Body of pancreas (tissue), 4 donors: ENCODE measurements around the gene FOXP1. TPM values are rescaled to one million over a fixed set of nuclear protein-coding genes. Genes with fewer than 3 reads are reported as not detected.

Experiments used
- ATAC-seq: fragments of 150-250 bp; one replicate; pipeline ENCODE4 v1.9.1; 2016
- DNase-seq, 4 donors: peaks; one replicate each; pipeline ENCODE4 v3.0.0-alpha.2; 2019
- H3K27ac ChIP-seq, 4 donors: fragments of 200-600 bp; sonication (generic); 1 replicate in 3 of 4; 2 replicates in 1 of 4; pipeline versions ENCODE4 v1.5.1 to v1.6.1; 2016 to 2019; ENCODE audit warnings: mild to moderate bottlenecking in 1 of 4, mixed read lengths in 1 of 4, moderate library complexity in 1 of 4
- H3K27me3 ChIP-seq, 2 donors: fragments of 200-600 bp; sonication (generic); one replicate each; pipeline ENCODE4 v1.6.0; 2016; ENCODE audit warnings: mild to moderate bottlenecking in 1 of 2
- H3K36me3 ChIP-seq, 2 donors: fragments of 200-600 bp; sonication (generic); replicated peaks in 1 of 2; 2 replicates each; pipeline ENCODE4 v1.5.1; 2016; ENCODE audit warnings: low read depth in 2 of 2; ENCODE audit not compliant: insufficient read depth in 1 of 2
- H3K4me1 ChIP-seq: fragments of 200-600 bp; sonication (generic); one replicate; pipeline ENCODE4 v1.6.0; 2016
- H3K4me3 ChIP-seq, 2 donors: fragments of 200-600 bp; sonication (generic); 1 replicate in 1 of 2; 2 replicates in 1 of 2; pipeline ENCODE4 v1.5.1; 2016 to 2019
- H3K9me3 ChIP-seq, 3 donors: fragments of 200-600 bp; sonication (generic); 1 replicate in 2 of 3; 2 replicates in 1 of 3; pipeline ENCODE4 v1.5.1; 2016
- POLR2A ChIP-seq, 3 donors: fragments of 450-650 bp; IDR thresholded peaks; one replicate each; pipeline ENCODE4 v1.6.1; 2016; ENCODE audit warnings: antibody characterized with exemption in 3 of 3, mild to moderate bottlenecking in 2 of 3
- WGBS, 2 donors: methylation state at CpG; one replicate each; pipeline ENCODE4 v1.1.5; 2017; 5-methylcytosine and 5-hydroxymethylcytosine counted together
- intact Hi-C: fragments of 100-400 bp; cut with DNase I; formaldehyde crosslinking; loops from one replicate; pipeline ENCODE4 v1.15.1; 2023
- total RNA-seq, 2 donors: library from RNA; depleted of rRNA; stranded (reverse); fragments of >200 nt; gene quantifications; one replicate each; pipeline ENCODE4 v1.1.0, GENCODE V29; 2016
- TF ChIP-seq, protein P1 (sequence below), 7 experiments: fragments of 450-650 bp in 4 of 7; fragments of 200-600 bp in 3 of 7; sonication (generic) in 3 of 7; IDR thresholded peaks; one replicate each; pipeline ENCODE4 v1.5.1; 2016 to 2019; ENCODE audit warnings: antibody characterized with exemption in 7 of 7

FOXP1 gene
- total RNA-seq, 2 donors from 2014 or later, result 85.7 to 86.1 TPM

DNA sequence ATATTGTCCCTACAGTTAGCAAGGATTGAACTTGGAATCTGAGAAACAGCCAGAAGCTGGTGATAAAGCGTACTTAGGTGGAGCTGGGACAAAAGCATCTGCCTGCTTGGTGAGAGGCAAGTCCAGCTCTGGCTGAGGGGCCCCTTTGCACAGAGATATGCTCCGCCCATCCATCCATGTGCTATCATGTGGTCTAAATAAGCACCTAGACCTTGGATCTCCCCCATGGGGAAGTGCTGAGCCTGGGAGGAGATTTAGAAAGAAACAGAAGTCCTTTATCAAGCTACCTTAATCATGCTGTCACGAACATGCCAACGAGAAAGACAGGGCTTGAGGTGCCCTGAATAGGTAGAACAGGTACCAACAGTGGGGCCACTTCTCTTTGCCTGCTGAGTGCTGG, 369.5 kb downstream of the FOXP1 start:
- Histone ChIP-seq H3K4me1 (peaks cover 22% of the 10 kb centered on the region), H3K36me3 (no peaks in the 10 kb centered on the region), H3K9me3 (no peaks in the 10 kb centered on the region), H3K4me3 (no peak overlapping the region), H3K27ac (no peak overlapping the region), H3K27me3 (no peaks in the 10 kb centered on the region)
- TF ChIP-seq, protein P1, sequence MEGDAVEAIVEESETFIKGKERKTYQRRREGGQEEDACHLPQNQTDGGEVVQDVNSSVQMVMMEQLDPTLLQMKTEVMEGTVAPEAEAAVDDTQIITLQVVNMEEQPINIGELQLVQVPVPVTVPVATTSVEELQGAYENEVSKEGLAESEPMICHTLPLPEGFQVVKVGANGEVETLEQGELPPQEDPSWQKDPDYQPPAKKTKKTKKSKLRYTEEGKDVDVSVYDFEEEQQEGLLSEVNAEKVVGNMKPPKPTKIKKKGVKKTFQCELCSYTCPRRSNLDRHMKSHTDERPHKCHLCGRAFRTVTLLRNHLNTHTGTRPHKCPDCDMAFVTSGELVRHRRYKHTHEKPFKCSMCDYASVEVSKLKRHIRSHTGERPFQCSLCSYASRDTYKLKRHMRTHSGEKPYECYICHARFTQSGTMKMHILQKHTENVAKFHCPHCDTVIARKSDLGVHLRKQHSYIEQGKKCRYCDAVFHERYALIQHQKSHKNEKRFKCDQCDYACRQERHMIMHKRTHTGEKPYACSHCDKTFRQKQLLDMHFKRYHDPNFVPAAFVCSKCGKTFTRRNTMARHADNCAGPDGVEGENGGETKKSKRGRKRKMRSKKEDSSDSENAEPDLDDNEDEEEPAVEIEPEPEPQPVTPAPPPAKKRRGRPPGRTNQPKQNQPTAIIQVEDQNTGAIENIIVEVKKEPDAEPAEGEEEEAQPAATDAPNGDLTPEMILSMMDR (IDR thresholded peaks at IDR 0.05), result no peak
- TF ChIP-seq POLR2A (IDR thresholded peaks at IDR 0.05), result no peak
- DNase-seq, result no peak
- 56 to 57% methylated on average over 4 of the region's 4 CpGs for WGBS, 2 donors
- intact Hi-C loops, result no loop called here
- ATAC-seq, result no peak

DNA sequence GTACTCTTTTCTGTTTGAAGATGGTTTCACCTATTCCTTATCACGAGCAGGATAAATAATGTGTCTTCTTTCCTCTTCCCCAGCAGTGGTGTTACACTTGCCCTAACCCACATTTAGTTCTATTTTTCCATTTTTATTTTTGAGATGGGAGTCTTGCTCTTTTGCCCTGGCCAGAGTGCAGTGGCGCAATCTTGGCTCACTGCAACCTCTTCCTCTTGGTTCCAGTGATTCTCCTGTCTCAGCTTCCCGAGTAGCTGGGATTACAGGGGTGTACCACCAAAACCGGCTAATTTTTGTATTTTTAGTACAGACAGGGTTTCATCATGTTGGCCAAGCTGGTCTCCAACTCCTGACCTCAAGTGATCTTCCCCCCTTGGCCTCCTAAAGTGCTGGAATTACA, 372.4 kb downstream of the FOXP1 start:
- Histone ChIP-seq H3K27ac (peak overlapping the region; percentile 25 to 87 (median 67)), H3K27me3 (no peaks in the 10 kb centered on the region), H3K9me3 (no peaks in the 10 kb centered on the region), H3K4me1 (peaks cover 51% of the 10 kb centered on the region), H3K4me3 (no peak overlapping the region), H3K36me3 (no peaks in the 10 kb centered on the region)
- TF ChIP-seq, protein P1 (IDR thresholded peaks at IDR 0.05), result no peak
- TF ChIP-seq POLR2A (IDR thresholded peaks at IDR 0.05), result no peak
- DNase-seq, result no peak
- intact Hi-C loops, result no loop called here
- WGBS, 2 donors, result 87 to 89% methylated on average over 4 of the region's 4 CpGs
- ATAC-seq, result no peak

DNA sequence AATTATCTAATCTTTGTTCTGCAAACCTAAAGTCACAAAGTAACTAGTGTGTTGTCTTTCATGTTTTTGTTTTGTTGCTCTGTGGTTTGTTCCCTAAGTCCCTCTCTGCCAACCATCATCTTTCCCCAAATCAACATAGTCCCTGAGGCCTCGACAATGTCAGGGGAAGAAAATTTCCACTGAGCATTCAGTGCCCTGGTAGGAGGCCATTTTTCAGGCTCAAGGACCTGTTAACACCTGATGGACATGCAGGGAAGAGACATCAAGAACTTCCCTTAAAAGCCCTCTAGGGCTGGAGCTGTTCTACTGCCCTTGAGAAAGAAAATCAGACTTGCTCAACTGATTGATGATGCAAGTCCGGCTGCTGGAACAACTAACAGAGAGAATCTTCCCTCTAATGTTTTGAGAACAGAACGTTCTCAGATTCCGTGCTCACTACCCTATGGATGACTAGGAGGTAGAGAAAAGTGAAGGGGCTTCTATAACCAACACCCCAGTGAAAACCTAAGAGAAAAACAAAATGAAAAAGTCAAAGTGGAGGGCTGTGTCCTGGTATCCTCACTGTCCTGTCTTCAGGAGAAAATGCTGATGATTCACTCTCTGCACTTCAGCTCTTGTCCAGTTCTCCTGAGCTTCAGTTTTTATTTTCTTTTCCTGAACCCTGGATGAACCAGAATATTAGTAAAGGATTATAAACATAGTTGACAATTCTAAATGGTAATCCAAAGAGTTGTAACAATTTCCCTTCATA, 373.1 kb downstream of the FOXP1 start:
- H3K27ac ChIP-seq, result peak overlapping the region; percentile 4 to 87 (median 67)
- H3K4me1 ChIP-seq, result peaks cover 57% of the 10 kb centered on the region
- ATAC-seq (peak; percentile 45), DNase-seq (peak; percentile 26 to 79 (median 46))
- intact Hi-C loops, result no loop called here
- no peaks in the 10 kb centered on the region for H3K36me3 ChIP-seq
- no peaks in the 10 kb centered on the region for H3K27me3 ChIP-seq
- TF ChIP-seq POLR2A (IDR thresholded peaks at IDR 0.05), result no peak
- TF ChIP-seq, protein P1 (IDR thresholded peaks at IDR 0.05), result peak in 3 of 7 experiments; percentile 26 to 36 (median 29)
- WGBS, 2 donors, result 31 to 36% methylated on average over 4 of the region's 4 CpGs
- no peak overlapping the region for H3K4me3 ChIP-seq
- H3K9me3 ChIP-seq, result no peaks in the 10 kb centered on the region

DNA sequence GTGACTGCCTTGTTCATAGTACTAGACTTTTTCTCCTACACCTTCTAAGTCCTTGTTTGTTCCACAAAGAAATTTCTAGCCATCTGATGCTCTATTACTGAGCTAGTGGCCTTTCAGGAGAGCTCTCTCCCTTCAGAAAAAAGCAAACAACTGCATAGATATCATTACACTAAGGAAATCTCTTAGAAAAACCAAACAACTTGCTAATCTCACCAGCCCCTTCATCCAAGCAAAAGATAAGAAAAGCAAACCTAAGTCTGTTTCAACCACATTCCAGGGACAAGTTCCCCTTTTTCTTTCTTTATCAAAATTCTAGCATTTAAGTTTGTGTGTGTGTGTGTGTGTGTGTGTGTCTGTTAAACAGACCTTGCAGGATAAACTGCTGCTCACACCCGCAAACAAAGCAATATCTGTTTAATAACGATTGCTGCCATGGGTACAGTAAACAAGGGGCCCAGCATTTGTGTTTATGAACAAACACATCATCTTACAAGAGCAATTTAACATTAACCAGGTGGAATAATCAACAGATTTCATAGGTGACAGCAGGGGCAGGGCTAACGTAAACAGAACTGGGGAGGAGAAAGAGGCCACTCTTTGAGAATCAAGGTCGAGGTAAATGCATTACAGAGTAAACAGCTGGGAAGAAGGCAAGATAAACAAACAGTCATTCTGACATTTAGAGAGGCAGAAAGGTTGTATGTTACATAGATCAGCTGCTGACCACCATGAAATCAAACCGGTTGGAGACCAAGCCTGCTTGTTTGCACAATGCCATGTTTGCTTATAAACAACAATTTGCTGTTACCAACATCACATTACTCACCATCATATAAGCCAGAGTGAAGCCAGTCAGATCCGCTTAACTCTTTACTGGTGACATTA, 375.1 kb downstream of the FOXP1 start:
- ATAC-seq, result peak; percentile 77

More for the DNA sequence above, 375.1 kb downstream of the FOXP1 start:
- TF ChIP-seq POLR2A (IDR thresholded peaks at IDR 0.05), result no peak
- TF ChIP-seq, protein P1 (IDR thresholded peaks at IDR 0.05), result no peak
- no peaks in the 10 kb centered on the region for H3K27me3 ChIP-seq
- DNase-seq, result peak; percentile 20 to 64 (median 40)
- no peaks in the 10 kb centered on the region for H3K36me3 ChIP-seq
- peak overlapping the region; percentile 64 to 87 (median 68) for H3K27ac ChIP-seq
- H3K4me1 ChIP-seq, result peaks cover 59% of the 10 kb centered on the region
- intact Hi-C loops, result no loop called here
- no peaks in the 10 kb centered on the region for H3K9me3 ChIP-seq
- H3K4me3 ChIP-seq, result no peak overlapping the region
- 18% methylated on average over 6 of the region's 6 CpGs for WGBS, 2 donors
